Measurements from ENCODE around the gene PCDH1.

DNA sequence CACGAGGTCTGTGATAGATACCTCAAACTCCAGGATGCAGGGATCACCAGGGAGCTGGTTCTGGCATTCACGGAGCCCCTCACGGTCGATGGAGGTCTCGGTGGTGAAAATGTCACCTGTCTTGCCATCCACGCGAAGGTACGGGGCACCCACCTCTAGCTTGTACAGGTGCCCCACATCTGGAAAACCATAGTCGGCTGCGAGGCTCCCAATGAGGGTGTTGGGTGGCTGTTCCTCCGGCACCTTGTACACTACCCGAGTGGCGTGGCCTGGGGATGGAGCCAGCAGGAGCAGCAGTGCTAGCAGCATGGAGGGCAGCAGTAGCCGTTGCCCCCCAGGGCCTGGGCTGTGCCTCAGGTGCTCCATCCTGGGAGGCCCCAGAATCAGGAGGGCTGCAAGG lies 9.2 kb downstream of the PCDH1 start:
- TF ChIP-seq CTCF (IDR thresholded peaks at IDR 0.05), result no peak
- TF ChIP-seq ZFX (IDR thresholded peaks at IDR 0.05; ENCODE audit: borderline replicate concordance), result no peak

All from 22Rv1 (cell line).